ENCODE results near the gene BMP5.
A peak's percentile ranks its signal among the peaks of the same experiment; 100 is the strongest.

Gene BMP5

DNA sequence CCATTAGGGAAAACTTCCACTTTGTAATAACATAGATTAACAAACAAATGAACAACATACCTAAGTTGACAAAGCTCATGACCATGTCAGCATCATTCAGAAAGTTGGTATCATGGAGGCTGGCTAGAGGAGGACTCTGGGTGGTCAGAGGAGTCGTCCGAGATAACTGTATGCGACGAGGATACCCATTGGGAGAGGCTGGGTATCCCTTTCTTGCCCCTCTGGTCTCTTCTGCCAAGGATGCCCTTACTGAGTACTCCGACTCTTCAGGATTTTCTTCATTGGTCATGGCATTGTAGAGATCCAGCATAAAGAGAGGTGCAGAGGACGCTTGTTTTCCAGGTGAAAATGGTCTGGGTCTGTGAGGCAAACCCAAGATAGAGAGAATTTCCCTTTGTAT is 1.1 kb downstream of the BMP5 start:
- TF ChIP-seq, protein P1, sequence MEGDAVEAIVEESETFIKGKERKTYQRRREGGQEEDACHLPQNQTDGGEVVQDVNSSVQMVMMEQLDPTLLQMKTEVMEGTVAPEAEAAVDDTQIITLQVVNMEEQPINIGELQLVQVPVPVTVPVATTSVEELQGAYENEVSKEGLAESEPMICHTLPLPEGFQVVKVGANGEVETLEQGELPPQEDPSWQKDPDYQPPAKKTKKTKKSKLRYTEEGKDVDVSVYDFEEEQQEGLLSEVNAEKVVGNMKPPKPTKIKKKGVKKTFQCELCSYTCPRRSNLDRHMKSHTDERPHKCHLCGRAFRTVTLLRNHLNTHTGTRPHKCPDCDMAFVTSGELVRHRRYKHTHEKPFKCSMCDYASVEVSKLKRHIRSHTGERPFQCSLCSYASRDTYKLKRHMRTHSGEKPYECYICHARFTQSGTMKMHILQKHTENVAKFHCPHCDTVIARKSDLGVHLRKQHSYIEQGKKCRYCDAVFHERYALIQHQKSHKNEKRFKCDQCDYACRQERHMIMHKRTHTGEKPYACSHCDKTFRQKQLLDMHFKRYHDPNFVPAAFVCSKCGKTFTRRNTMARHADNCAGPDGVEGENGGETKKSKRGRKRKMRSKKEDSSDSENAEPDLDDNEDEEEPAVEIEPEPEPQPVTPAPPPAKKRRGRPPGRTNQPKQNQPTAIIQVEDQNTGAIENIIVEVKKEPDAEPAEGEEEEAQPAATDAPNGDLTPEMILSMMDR (IDR thresholded peaks at IDR 0.05; ENCODE audit: control extremely low read depth, extremely low read depth, low read depth, missing control alignments) = no peak
- ChIA-PET POLR2A (no interaction called here), CTCF (interaction anchor here (0.7 to 1.5 kb wide), 3 partner anchors 10 to 94 kb away, joined by 3 to 7 read pairs (median 4); no protein-coding TSS in a partner anchor)
- no peak for DNase-seq (ENCODE audit: extremely low spot score)

DNA sequence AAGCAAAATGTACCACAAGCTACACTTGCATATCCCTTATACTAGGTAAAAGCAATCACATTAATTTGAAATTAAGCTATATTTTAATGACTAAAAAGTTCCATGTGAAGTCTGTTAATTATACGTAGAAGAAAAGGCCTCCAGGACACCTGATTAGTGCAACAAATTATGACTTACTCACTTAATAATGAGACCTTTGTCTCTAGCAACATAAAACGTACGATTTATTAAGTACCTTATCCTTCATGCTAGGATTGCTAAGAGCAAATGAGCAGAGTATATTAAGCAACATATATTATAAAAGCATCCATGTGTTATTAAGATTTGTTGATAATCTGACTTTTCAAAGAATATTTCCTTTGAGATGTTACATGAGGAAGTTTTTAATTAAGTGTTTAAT is 2.5 kb downstream of the BMP5 start:
- ChIA-PET POLR2A (no interaction called here), CTCF (interaction anchor here (1.5 to 1.7 kb wide), 2 partner anchors 17 to 596 kb away, joined by 5 to 7 read pairs; no protein-coding TSS in a partner anchor)
- TF ChIP-seq, protein P1 (IDR thresholded peaks at IDR 0.05; ENCODE audit: control extremely low read depth, extremely low read depth, low read depth, missing control alignments) = no peak
- no peak for DNase-seq (ENCODE audit: extremely low spot score)

DNA sequence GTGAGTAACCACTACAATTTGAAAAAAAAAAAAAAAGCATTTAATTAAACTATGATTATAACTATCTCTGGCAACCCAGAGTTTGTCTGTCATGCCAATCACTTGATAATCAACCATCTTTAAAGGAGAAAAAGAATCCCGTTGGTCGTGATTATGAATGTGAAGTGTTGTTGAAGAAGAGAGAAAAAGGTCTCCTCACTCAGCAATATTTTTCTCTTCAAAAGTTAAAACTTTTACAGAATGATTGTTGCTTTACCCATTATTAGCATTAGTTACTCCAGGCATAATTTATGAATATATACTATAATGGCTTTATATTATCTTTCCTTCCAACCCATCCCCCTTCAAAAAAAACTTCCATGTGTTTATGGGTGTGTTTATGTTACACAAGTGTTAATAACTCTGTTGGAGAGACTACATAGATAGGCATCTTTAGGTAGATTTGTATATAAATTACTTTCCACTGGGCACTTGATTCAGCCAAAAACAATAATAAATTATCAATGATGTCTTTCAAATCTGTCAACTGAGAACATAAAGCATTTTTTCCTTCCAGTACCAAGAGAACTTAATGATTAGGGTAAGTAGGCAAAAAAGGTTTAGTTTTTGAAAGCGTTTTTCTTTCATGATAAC is 5.1 kb downstream of the BMP5 start:
- DNase-seq (ENCODE audit: extremely low spot score) = no peak
- TF ChIP-seq, protein P1 (IDR thresholded peaks at IDR 0.05; ENCODE audit: control extremely low read depth, extremely low read depth, low read depth, missing control alignments) = no peak
- POLR2A ChIA-PET = no interaction called here
- CTCF ChIA-PET = no interaction called here

DNA sequence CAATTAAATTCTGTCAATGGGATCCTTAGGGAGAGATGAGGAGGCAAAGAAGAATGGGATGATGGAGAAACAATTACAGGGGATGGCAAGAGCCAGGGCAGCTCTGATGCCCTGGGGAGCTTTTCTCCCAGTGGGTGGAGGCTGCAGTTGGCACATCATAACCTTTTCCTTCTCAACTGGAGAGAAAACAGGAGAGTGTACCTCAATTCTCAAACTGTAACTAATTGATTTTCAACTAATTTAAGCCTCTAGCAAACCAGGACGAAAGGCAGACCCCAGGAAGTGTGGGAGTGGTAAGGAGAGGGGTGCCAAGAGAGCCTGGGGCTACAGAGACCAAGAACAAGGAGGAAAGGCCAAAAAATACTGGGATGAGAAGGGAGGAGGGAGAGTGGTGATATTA is 5.7 kb downstream of the BMP5 start:
- CTCF ChIA-PET = interaction anchor here (0.8 kb wide), 1 partner anchor 235 kb away, joined by 3 read pairs; no protein-coding TSS in a partner anchor
- POLR2A ChIA-PET = no interaction called here
- DNase-seq (ENCODE audit: extremely low spot score) = no peak
- TF ChIP-seq, protein P1 (IDR thresholded peaks at IDR 0.05; ENCODE audit: control extremely low read depth, extremely low read depth, low read depth, missing control alignments) = no peak

DNA sequence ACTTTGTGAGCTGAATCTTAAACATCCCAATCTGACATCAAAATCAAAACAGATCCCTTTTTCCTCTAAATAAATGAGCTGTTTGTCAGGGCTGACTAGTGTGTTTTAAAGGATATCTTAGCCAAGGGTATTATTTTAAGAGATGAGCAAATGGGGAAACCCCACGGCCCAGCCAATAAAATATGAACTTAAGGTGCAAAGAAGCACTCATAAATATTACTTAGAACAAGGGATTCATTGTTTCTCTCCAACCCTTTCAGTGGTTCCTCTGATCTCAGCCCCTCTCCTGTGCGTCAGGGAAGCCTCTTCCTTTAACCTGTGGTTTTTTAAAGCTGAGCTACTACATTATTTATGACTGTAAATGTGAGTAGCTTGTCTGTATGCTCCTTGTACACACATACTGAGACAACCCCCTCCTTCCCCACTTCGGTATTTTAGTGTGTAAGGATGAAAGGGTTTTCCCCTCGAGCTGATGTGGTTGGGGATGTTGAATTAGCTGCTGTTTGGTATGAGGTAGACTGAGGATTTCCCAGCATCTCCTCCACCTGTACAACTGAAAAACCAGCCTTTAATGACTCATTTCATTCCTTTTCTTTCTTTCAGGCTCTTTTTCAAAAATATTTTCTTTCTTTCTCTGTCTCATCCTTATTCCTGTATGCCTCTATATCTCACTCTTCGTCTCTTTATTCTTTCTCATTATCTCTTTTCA is 6.5 kb downstream of the BMP5 start:
- DNase-seq (ENCODE audit: extremely low spot score) = peak; percentile 45
- POLR2A ChIA-PET = no interaction called here
- CTCF ChIA-PET = interaction anchor here (0.8 to 0.9 kb wide), 2 partner anchors 234 to 251 kb away, joined by 3 read pairs; no protein-coding TSS in a partner anchor
- TF ChIP-seq, protein P1 (IDR thresholded peaks at IDR 0.05; ENCODE audit: control extremely low read depth, extremely low read depth, low read depth, missing control alignments) = no peak

DNA sequence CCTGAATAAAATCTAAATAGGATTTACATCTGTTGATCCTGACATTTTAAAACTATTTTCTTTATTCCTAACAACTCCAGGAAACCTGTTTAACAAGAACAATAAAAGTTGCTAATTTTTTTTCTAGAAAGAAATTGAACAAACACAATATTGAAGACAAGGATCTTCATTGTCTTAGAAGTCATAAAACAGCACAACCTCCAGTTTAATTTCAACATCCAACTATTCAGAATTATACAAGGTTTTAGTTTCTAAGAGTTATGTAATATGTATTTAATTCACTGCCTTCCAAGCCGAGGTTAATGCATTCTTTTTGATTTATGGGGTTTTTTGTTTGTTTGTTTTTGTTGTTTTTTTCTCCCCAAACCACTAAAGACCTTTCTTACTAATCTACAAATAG is 7.2 kb downstream of the BMP5 start:
- DNase-seq (ENCODE audit: extremely low spot score) = no peak
- TF ChIP-seq, protein P1 (IDR thresholded peaks at IDR 0.05; ENCODE audit: control extremely low read depth, extremely low read depth, low read depth, missing control alignments) = no peak
- CTCF ChIA-PET = interaction anchor here (0.9 kb wide), 1 partner anchor 251 kb away, joined by 3 read pairs; no protein-coding TSS in a partner anchor
- POLR2A ChIA-PET = no interaction called here
